GDM1 (cell line): ENCODE results near the gene SPATA2L.

Source experiments
- DNase-seq: peaks from one replicate; lab custom pipeline; 2025; lab: John Stamatoyannopoulos, UW

SPATA2L gene, protein sequence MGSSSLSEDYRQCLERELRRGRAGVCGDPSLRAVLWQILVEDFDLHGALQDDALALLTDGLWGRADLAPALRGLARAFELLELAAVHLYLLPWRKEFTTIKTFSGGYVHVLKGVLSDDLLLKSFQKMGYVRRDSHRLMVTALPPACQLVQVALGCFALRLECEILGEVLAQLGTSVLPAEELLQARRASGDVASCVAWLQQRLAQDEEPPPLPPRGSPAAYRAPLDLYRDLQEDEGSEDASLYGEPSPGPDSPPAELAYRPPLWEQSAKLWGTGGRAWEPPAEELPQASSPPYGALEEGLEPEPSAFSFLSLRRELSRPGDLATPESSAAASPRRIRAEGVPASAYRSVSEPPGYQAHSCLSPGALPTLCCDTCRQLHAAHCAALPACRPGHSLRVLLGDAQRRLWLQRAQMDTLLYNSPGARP

GRCh38 chr16:89701425-89702406, at the start of gene SPATA2L:
Gene SPATA2L (minus strand): TSS chr16:89701705. CDS start chr16:89701232, 473 bp downstream.
- peak; percentile 85 for DNase-seq

GRCh38 chr16:89749637-89750036, 48.1 kb upstream of the SPATA2L start:
- no peak for DNase-seq

GRCh38 chr16:89748921-89749320, 47.4 kb upstream of the SPATA2L start:
- no peak for DNase-seq

GRCh38 chr16:89748076-89748475, 46.6 kb upstream of the SPATA2L start:
- no peak for DNase-seq

GRCh38 chr16:89746043-89746442, 44.5 kb upstream of the SPATA2L start:
- no peak for DNase-seq

DNA sequence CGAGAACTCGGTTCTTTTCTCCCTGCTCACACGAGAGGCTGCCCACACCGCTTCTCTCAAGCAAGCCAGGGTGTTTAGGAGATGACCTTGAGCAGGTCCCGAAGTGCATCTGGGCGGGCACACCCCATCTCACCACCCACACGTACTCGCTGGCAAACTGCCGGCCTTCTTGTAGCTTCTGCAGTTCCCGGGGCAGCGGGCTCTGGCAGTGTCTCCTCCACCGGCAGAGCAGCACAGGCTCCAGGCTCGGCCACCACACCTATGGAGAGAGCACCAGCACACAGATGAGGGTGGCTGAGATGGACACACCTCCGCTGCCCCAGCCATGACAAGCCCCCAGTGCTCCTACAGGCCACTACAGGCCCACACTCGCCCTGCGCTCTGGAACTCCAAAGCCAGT, 43.3 kb upstream of the SPATA2L start:
- DNase-seq = no peak

- DNase-seq = no peak
Measured at GRCh38 chr16:89742948-89743347, 41.4 kb upstream of the SPATA2L start.

DNA sequence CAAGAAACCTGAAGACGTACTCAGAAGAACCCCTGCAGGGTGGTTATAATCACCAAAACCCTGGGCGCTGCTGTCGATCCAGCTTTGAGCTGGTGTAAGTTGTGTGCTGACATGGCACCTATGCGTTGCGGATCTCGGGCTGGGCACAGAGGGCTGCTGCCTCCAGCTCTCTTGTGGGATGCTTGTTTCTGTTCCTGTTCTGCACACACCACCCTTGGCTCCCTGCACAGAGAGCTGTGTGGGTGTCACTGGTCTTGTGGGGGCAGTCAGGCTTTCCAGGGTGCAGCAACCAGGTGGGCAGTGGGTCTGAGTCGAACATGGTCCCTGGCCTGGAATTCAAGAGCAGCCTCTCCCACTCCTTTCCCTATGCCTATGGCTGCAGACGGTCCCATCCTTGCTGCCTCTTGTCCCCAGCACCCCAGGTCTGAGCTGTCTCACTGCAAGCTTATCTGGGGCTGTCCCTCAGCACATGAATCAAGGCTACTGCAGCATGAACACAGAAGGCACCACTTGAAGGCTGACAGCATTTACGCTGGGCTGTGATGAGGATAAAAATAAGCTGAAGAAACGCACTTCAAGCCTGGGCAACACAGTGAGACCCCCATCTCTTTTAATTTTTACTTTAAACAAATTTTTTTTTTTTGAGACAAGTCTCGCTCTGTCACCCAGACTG, 40.0 kb upstream of the SPATA2L start:
- DNase-seq = no peak

- no peak for DNase-seq
Measured at GRCh38 chr16:89739383-89739782, 37.9 kb upstream of the SPATA2L start.

GRCh38 chr16:89738538-89739317, 37.2 kb upstream of the SPATA2L start:
- DNase-seq = no peak

- DNase-seq = no peak
Measured at GRCh38 chr16:89738072-89738377, 36.5 kb upstream of the SPATA2L start.

- no peak for DNase-seq
Measured at GRCh38 chr16:89737341-89738071, 36.0 kb upstream of the SPATA2L start.

DNA sequence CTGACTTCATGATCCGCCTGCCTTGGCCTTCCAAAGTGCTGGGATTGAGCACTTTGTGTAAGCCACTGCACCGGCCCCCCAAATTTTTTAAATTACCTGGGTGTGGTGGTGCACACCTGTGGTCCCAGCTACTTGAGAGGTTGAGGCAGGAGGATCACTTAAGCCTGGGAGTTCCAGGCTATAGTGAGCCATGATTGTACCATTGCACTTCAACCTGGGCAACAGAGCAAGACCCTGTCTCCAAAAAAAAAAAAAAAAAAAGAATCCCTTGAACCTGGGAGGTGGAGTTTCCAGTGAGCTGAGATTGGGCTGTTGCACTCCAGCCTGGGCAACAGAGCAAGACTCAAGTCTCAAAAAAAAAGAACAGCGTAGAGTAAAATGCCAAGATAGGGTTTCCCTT, 35.0 kb upstream of the SPATA2L start:
- no peak for DNase-seq

GRCh38 chr16:89733792-89734191, 32.3 kb upstream of the SPATA2L start:
- DNase-seq = no peak

DNA sequence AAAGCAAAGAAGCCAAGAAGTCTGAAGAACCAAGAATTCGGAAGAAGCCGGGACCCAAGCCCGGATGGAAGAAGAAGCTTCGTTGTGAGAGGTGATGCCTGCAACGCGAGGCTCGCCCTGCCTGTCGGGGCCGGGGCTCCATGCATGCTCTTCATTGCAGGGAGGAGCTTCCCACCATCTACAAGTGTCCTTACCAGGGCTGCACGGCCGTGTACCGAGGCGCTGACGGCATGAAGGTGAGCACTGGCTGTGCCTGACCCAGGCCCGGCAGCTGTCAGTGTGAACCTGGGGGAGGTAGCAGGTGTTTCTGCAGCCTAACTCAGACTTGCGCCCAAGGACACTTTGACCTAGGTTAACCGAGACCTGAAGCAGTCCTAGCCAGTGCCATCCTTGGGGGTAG, 31.8 kb upstream of the SPATA2L start:
- no peak for DNase-seq

GRCh38 chr16:89732918-89733242, 31.4 kb upstream of the SPATA2L start:
- no peak for DNase-seq

DNA sequence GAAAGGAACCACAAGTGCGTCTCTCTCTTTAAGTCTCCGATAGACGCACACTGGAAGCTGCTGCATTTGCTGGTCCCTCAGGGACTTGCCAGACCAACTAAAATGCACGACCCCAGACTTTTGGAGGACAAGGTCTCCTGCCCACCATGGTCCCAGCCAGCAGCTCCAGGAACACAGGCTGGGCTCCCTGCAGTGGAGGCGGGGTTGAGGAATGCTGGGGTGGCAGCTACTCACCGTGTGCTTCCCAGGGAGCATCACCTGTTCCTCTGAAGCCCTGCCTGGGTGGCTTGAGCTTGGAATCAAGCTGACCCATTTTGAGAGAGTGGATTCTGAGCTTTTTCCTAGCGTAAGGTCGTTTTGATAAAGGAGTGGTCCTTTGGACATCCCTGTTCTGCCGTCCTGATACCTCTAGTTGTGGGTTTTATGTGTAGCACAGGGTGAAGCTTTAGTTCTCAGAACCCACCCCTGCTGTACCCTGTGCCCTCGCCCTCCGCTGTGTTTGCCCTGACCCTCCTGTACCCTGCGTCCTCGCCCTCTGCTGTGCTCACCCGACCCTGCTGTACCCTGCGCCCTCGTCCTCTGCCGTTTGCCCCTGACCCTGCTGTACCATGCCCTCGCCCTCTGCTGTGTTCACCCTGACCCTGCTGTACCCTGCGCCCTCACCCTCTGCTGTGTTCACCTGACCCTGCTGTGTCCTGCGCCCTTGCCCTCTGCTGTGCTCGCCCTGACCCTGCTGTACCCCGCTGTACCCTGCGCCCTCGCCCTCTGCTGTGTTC, 30.8 kb upstream of the SPATA2L start:
- DNase-seq = no peak

DNA sequence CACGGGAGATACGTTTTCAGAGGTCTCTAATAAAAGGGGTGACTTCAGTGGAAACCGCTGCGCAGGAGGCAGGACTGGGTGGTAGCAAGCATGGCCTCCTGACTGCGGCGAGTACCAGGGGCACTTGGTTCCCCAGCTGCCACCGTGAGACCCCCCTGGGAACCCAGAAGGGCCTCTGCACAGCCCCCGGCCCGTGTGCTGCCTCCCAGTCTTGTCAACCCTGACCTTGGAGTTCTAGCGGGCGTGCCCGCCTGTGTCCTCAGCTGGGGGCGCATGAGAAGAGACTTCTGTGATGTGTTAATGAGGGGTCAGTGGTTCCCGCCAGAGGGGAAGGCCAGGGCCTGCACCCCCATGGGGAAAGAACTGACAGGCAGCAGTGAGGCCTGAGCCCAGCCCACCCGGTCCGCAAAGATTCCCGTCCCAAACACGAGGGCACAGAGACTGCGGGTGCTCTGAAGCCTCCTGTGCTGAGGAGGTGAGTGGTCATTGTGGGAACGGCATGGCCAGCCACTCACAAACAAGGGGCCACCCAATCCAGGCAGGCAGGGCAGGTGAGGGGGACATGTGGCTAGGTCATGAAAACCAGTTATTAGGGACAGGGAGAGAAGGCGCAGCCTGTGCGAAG, 29.2 kb upstream of the SPATA2L start:
- no peak for DNase-seq

DNA sequence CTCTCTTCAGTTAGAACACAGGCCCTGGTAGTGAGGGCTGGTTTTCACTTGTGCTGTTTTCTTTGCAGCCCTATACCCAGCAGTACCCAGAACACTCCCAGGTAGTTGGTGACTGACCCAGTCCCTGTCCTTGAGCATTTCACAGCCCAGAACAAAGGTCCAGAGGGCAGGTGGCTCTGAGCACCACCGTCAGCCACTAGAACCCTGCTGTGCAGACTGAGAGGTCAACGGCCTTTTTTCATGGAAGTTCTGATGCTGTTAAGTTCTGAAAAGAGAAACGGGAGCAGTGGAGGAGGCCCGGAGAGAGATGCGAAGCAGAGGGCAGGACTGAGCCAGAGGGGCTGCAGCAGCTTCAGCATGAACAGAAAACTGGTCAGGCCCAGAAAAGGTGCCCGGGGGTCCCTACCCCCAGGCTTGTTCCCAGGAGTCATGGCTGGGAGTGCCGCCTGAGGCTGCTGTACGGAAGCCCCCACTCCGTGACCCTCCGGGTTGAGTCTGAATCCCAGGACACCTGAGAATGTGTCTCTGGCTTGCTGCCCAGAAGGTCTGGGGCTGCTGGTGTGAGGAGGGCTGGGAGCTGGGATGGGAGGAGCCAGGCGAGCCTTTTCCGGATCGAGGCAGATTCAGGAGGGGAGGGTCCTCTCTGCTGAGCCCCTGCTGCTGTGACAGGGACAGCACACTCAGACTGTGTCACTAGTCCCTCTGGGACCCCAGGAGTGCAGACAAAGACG, 28.5 kb upstream of the SPATA2L start:
- no peak for DNase-seq
